ENCODE data around the gene CFL1. TPM values are rescaled to one million over a fixed set of nuclear protein-coding genes. Genes with fewer than 3 reads are reported as not detected.

The CFL1 gene
- total and polyA plus RNA-seq, 2 experiments from 2014 or later: 1,393 to 2,124 TPM

DNA sequence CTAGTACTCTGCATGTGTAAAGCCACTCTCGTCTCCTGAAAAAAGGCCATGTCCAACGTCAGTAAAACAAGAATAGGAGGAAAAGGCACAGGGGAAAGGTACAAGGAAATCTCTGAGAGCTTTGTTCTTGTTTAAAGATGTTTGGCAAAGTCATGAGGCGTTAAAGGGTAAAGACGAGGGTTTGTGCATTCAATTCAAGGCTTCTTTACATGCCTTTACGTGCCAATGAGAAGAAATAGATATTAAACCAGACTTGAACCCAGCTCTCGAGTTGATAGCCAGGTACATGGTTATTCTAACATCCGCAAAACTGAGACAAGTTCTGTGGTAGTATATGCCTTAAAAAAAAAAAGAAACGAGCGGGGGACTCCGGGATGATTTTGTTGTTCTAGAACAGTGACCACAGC is 704 bp upstream of the CFL1 start:
- Histone ChIP-seq H3K27me3 (ENCODE audit: insufficient read depth) (no peaks in the 10 kb centered on the region), H3F3A (replicated peaks; ENCODE audit: low read depth) (peaks cover 55% of the 10 kb centered on the region), H3K4me3 (peak overlapping the region; percentile 93), H3K27ac (ENCODE audit: low read depth) (peak overlapping the region; percentile 94), H2AFZ (peak overlapping the region; percentile 39; the same call in 1 of the 2 replicates), H3K36me3 (ENCODE audit: insufficient read depth) (peaks cover 28% of the 10 kb centered on the region), H4K20me1 (replicated peaks; ENCODE audit: insufficient read depth) (peaks cover 37% of the 10 kb centered on the region), H3K4me1 (ENCODE audit: insufficient read depth) (peaks cover 11% of the 10 kb centered on the region), H3K4me2 (peak overlapping the region; percentile 84), H3K9me2 (ENCODE audit: insufficient read depth) (no peaks in the 10 kb centered on the region), H3K79me2 (replicated peaks; ENCODE audit: insufficient read depth) (peaks cover 48% of the 10 kb centered on the region)
- peaks cover 40% of the 10 kb centered on the region for H3K27me3 Mint-ChIP-seq (ENCODE audit: insufficient read depth, low read depth, poor library complexity)
- DNase-seq (ENCODE audit: low spot score) (no peak), ATAC-seq (no peak)
- H3K27ac Mint-ChIP-seq: peak overlapping the region; percentile 96
- no peak for TF ChIP-seq NANOG (IDR thresholded peaks at IDR 0.05; ENCODE audit: borderline replicate concordance)
- no peak for TF ChIP-seq ETS1 (IDR thresholded peaks at IDR 0.05)
- TF ChIP-seq EZH2 (IDR thresholded peaks at IDR 0.05; ENCODE audit: low read depth, unreplicated experiment): no peak
- no peak for TF ChIP-seq ZNF331 (CRISPR knock-in tag; IDR thresholded peaks at IDR 0.05; ENCODE audit: low read depth)
- no peak for TF ChIP-seq REST (IDR thresholded peaks at IDR 0.05; ENCODE audit: unreplicated experiment)
- no peak for TF ChIP-seq CREB1 (CRISPR knock-in tag; IDR thresholded peaks at IDR 0.05; ENCODE audit: low read depth)
- TF ChIP-seq CTCF (conservative IDR thresholded peaks at IDR 0.05; ENCODE audit: low read depth in 2 of 2): no peak
- peak overlapping the region; percentile 91 for H3K4me3 Mint-ChIP-seq
- H3K36me3 Mint-ChIP-seq (ENCODE audit: low read depth): peaks cover 56% of the 10 kb centered on the region
- peaks cover 28% of the 10 kb centered on the region for H3K4me1 Mint-ChIP-seq
- H3K9me3 Mint-ChIP-seq: peaks cover 4% of the 10 kb centered on the region; the same call in 2 of the 3 replicates

GRCh38 chr11:65857500-65857852 is 504 bp downstream of the CFL1 start:
- Histone ChIP-seq H3K4me1 (ENCODE audit: insufficient read depth) (peaks cover 11% of the 10 kb centered on the region), H3K36me3 (ENCODE audit: insufficient read depth) (peaks cover 31% of the 10 kb centered on the region), H2AFZ (no peak overlapping the region), H3K9me2 (ENCODE audit: insufficient read depth) (no peaks in the 10 kb centered on the region), H3K79me2 (replicated peaks; ENCODE audit: insufficient read depth) (peaks cover 50% of the 10 kb centered on the region), H4K20me1 (replicated peaks; ENCODE audit: insufficient read depth) (peaks cover 37% of the 10 kb centered on the region), H3K4me3 (peak overlapping the region; percentile 93), H3K4me2 (peak overlapping the region; percentile 95), H3K27me3 (ENCODE audit: insufficient read depth) (no peaks in the 10 kb centered on the region), H3F3A (replicated peaks; ENCODE audit: low read depth) (peaks cover 64% of the 10 kb centered on the region), H3K27ac (ENCODE audit: low read depth) (peak overlapping the region; percentile 74; the same call in 1 of the 2 replicates)
- Mint-ChIP-seq H3K27ac (0 out of 2 replicates have a peak overlapping the region, but pooled peaks have one; percentile 80), H3K4me1 (peaks cover 29% of the 10 kb centered on the region), H3K9me3 (peaks cover 4% of the 10 kb centered on the region; the same call in 1 of the 3 replicates), H3K4me3 (peak overlapping the region; percentile 90), H3K27me3 (ENCODE audit: insufficient read depth, low read depth, poor library complexity) (peaks cover 47% of the 10 kb centered on the region), H3K36me3 (ENCODE audit: low read depth) (peaks cover 57% of the 10 kb centered on the region)
- no peak for ATAC-seq
- no peak for DNase-seq (ENCODE audit: low spot score)
- TF ChIP-seq STAT1 (IDR thresholded peaks at IDR 0.05; ENCODE audit: unreplicated experiment): no peak
- TF ChIP-seq EZH2phosphoT487 (IDR thresholded peaks at IDR 0.05; ENCODE audit: unreplicated experiment): no peak
- TF ChIP-seq JUNB (IDR thresholded peaks at IDR 0.05; ENCODE audit: unreplicated experiment): no peak
- no peak for TF ChIP-seq ZNF114 (CRISPR knock-in tag; IDR thresholded peaks at IDR 0.05)
- no peak for TF ChIP-seq REST (IDR thresholded peaks at IDR 0.05; ENCODE audit: unreplicated experiment)
- TF ChIP-seq ZNF331 (CRISPR knock-in tag; IDR thresholded peaks at IDR 0.05; ENCODE audit: low read depth): no peak

All from GM23338 (cell line).